SW 1271 (cell line): ENCODE data around the gene XPR1.
A peak's percentile ranks its signal among the peaks of the same experiment; 100 is the strongest.

ENCODE experiments used
- DNase-seq, 2 experiments: peaks; one replicate each; lab custom pipeline; 2025; lab: John Stamatoyannopoulos, UW

XPR1 gene

GRCh38 chr1:180631766-180632325 is at the start of gene XPR1:
XPR1 (plus strand) TSS chr1:180632022; CDS start chr1:180632202, 180 bp downstream.
- peak; percentile 70 to 89 for DNase-seq

DNA sequence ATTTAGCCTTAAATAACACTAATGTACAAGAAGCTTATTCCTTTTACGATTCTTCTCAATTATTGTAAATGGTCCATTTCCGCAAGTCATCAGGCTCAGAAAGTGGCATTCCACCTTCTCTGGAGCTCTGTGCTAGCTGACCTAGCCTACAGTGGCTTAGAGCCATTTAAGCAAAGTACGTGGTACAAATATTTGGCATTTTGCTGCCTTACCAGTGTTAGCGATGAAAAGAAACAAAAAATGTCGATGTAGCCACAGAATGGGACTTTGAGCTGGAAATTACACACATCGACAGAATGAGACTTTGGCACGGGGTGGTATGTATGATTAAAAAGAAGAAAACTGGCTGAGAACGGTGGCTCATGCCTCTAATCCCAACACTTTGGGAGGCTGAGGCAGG is 47.0 kb upstream of the XPR1 start:
- no peak for DNase-seq

DNA sequence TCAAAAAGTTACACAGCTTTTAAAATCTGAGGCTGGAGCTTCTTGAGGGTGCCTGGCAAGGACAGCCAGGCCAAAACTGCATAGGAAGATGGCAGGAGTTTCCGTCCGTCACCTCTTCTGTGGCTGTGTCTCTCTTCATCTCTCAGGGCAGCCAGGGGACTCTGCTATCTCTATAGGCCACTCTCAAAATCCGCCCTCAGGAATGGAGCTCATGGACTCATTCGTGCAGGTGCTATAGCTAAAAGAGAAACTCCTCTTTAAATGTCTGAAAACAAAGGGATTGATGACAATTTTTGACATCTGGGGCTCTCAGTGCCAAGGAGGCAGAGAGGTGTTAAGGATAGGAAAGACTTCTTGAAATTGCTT is 45.8 kb upstream of the XPR1 start:
- DNase-seq: no peak

GRCh38 chr1:180586671-180587155 is 45.1 kb upstream of the XPR1 start:
- no peak for DNase-seq

GRCh38 chr1:180588121-180588520 is 43.7 kb upstream of the XPR1 start:
- DNase-seq: no peak

GRCh38 chr1:180590889-180591288 is 40.9 kb upstream of the XPR1 start:
- DNase-seq: no peak

- no peak for DNase-seq
Observed at GRCh38 chr1:180593382-180593781, 38.4 kb upstream of the XPR1 start.

GRCh38 chr1:180594723-180595122 is 37.1 kb upstream of the XPR1 start:
- DNase-seq: no peak

GRCh38 chr1:180595966-180596365 is 35.9 kb upstream of the XPR1 start:
- no peak for DNase-seq

DNA sequence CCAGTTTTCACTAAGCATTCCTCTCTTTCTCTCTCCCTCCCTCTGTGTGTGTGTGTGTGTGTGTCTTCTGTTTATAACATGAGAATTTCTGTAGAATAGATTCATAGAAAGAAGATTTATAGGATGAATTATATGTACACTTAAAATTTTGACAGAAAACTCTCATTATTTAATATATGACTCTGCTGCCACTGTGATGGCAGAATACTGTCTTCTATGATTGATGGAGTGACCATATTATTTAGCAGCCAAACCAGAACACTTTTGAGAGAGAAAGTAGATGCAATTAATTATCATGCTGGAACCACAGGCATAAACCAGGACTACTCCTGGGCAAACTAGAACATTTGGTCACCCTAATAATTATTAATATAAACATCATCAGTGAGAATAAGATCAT is 34.3 kb upstream of the XPR1 start:
- no peak for DNase-seq

DNA sequence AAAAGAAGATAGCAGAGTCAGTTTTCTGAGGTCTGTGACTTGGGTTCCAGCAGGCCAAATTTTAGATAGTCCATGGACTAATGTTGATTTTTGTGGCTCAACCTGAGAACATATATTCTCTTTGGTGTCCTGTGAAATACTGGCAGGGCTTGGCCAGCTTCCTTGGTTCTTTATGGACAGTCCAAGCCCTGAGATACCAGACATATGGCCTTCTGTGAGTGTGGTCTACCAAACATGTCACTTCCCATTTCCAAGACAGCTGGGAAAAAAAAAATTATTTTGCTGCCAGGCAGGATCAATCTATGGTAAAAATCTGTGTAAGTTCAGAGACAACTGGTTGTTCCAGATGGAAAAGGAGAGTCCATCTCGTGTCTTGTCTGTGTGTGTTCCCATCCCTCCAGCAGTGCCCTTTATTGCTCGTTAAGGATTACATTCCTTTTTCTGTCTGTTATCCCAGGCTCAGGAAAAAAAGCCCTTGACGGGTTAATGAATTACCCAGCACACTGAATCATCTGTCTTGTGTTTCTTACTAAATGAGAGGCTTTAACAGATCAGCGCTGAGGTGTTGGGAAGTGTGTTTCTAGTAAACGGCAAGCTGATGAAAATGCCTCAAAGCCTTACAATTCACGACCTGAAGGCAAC is 33.4 kb upstream of the XPR1 start:
- no peak for DNase-seq

- DNase-seq: no peak
Observed at GRCh38 chr1:180600343-180600742, 31.5 kb upstream of the XPR1 start.

DNA sequence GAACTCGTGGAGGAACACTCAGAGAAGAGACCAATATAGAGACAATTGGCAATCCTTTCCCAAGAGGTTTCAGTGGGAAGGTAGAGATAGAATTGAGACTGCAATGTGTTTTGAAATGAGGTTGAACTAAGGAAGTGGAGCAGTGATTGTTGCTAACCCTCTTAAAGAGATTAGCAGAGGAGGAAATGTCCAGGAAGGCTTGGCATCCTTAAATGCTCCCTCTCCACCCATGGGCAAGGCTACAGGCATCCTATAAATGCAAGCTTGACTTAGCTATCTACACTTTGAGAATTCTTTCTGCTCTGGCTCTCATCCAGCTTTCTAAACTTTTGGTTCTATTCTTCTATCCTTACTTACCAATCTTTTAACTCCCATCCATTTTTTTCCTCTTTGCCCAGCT is 30.3 kb upstream of the XPR1 start:
- DNase-seq: no peak

DNA sequence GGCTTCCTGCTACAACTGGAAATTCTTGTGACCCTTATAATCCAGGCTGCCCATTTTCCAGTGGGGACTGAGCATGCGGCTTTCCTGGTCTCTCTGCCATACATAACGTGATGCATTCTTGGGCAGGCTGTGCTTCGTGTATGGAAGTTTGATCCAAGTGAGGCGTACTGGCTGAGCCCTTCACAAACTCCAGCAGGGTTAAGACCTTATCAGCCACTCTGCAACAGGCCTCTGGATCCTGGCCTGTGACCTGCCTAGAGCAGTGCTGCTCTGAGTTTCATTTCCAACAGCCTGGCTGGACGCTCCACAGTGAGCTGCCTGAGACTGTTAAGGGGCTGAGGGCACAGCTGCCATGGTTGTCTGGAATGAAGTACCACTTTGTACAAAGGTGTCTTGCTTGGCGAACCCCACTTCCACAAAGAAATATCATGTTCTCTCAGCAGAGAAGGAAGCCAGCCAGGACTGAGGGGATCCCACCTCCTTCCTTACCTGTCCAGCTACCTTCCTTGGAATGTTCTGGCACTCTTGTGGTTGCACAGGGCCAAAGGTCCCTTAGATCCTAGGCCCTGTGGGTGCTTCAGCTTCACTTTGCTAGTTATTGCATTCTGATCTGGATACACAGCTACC is 28.5 kb upstream of the XPR1 start:
- DNase-seq: no peak

DNA sequence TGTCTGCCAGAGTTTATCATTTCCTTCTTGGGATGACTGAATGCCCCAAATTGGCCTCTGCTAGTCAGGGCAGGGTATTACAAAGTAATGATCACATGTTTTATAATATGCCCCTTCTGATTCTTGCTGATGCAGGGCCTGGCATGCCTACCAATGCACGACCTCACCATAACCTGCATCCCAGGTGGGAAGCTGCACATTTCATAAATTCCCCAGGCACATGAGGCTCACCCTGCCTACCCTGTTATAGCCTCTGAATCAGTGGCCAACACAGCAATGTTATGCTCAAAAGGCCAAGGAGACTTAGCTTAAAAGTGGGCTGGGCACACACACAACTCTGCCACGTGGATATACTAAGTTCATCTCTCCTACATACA is 28.0 kb upstream of the XPR1 start:
- DNase-seq: no peak

DNA sequence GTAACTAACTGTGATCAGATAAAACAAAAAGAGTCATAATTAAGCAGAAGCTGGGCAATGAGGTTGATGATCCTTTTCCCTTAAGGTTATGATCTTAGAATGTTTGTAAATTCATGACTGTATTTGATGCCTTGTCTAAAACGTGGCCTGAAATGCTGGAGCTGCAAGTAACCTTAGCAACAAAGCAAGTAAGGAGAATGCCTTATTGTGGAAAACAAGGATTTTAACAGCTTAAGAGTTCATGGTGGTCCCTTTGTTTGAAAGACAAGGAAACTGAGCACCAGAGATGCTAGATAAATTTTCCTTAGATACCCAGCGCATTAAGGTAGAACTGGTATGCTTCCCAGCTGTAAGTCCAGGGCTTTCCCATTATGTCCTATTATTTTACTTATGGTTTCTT is 25.7 kb upstream of the XPR1 start:
- no peak for DNase-seq

DNA sequence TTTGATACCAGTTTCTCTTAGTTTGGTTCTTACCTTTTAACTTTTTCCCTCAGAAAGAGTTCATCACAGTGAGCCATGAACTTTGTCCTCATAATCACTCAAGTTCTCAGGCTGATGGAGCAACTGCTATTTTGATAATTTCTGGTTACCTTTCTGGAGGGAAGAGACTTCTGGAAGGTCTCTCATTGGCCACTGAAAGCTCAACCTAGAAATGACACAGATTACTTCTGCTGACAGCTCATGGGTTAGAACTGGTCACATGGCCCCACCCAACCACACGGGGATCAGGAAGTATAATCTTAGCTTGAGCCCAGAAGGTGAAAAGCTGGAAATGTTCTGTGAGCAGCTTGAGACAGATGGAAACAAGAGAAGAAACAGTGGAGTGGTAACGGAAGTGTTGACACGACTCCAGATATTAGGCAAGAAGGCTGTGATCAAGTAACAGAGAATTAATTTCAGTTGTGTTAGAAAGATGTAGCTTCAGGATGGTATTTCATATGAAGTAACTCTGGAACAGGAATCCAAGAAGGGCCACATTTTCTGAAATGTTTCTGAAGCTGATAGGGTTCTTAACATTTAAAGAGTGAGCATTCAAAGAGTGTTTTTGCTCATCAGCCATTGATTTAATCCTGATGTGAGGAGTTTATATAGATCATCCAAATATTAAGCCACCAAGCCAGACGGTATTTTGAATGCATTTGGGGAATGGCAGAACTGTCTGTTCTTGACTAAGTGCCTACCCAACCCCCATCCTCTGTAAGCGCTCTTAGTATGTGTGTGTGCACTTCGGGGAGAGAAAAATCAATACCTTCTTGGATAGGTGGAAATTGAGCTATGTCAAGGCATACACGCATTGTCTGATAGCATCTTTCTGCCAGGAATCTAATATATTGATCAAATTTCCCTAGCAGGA is 21.9 kb upstream of the XPR1 start:
- DNase-seq: no peak

GRCh38 chr1:180610556-180611015 is 21.2 kb upstream of the XPR1 start:
- DNase-seq: no peak

GRCh38 chr1:180611016-180611930 is 20.5 kb upstream of the XPR1 start:
- DNase-seq: no peak

DNA sequence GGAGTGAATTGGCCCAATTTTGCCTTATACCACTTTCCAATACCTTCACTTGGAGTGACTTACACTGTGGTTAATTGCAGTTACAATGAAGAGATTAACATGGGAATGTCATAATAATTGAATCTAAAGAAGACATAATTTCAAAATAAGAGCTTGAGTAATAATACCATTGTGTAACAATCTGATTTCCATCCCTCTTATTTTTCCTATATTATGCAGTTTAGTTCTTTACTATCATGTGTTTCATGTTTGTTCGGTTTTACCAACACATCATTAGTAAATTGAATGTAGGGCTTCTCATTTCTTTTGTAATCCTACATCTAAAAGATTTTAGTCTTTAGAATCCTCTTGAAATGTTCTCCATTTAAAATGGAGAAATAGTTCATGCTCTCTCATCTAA is 19.2 kb upstream of the XPR1 start:
- DNase-seq: no peak

- DNase-seq: no peak
Observed at GRCh38 chr1:180614730-180615129, 17.1 kb upstream of the XPR1 start.
